ENCODE measurements around the gene CETN3.

DNA sequence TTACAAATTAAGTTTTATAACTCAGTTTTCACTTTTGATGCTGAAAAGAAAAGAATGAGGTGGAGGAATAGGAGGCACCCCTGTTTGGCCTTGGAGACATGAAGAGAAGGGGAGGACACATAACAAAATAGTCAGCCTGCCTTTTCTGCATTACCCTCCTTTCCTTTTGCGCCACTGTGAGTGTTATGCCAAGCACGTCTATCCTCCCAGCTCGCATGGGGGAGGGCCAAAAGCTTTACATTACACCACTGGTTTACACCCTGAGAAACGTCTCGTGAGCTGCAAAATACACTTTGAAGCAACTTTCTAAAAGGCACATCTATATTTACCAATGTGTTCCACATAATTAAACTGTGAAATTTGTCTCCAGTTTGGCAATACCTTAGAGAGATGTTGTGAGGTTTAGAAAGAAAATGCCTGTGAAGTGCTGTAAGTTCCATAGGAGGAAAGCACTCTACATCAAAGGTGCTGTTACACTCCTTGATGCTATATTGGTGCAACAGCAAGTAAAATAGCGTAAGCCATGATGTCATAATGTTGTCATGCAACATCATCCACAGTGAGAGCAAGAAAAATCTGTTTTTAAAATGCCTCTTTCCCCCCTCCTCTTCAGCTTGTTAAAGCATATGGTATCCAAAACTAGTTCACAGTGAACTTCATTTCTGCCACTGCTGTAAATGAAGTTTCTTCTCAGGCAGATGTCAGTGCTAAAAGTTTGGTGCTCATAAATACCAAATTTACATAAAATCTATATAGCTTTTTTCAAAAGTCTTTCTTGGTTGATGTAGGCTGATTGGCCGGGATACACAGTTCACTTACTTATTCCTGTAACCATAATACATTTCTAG is 50.3 kb downstream of the CETN3 start:
- TF ChIP-seq CTCF (IDR thresholded peaks at IDR 0.05) (no peak), POLR2A (IDR thresholded peaks at IDR 0.05) (no peak)

All from uterus (tissue), 2 donors.